Cerebellar nuclear complex (tissue), 1 donor: ENCODE results near the gene N4BP2.

ENCODE experiments used
- DNase-seq, 2 experiments: peaks; one replicate each; lab custom pipeline; 2025; lab: John Stamatoyannopoulos, UW

The N4BP2 gene

DNA sequence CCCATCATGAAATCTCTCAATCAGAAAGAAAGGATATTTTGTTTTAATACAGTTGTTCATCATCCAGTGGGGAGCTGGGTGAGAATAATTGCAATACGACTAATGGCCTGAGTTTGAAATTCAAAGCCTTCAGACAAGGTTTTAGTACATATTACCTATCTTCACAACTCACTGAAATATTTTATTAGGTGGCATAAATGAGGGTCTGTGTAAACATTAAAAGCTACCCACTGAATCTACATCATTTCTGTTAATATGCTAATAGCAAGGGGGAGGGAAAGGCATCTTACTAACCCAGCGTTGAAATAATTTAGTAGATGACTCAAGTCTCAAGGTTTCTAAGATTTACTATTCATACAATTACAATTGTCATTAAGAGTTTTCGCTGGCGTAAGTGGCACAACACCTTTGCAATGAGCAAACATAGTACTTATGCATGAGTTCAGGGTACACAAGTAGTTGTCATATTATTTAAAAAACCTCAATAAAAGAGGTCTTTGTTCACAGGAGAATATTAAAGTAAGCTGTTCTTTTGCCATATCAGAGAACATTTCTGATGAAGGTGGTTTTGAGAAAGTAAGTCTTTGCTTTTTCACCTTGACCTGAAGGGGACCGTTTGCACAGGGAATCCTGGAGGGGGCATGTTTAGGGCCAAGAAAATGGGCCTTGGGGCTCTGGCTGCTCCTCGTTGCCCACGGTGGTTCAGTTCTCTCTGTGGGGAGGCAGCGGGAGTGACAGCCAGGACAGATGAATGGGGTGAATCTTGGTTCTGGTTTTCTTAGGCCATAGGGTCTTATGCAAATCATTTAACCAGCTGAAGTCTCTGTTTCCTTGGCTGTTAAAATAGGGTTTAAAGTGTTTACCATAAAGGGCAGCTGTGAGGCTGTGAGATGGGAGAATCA is 135.7 kb downstream of the N4BP2 start:
- no peak for DNase-seq

- no peak for DNase-seq
Observed at GRCh38 chr4:40193016-40193571, 136.4 kb downstream of the N4BP2 start.

DNA sequence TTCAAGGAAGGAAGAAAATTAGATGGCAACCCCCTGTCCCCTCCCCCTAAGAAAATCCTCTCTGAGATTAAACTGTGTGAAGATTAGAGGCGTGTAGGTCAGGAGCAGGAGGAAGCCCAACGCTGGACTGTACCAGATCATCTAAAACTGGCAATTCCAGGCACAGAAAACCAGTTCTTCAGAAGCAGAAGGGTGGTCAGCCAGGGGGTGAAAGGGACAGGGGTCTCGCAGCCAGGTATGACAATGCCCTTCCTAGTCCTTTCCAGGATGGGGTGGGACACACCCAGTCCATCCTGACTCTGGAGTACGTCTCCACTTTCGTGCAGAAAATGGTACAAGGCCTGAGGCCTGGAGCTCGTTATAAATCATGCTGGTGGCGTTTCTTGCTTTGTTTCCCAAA is 136.9 kb downstream of the N4BP2 start:
- DNase-seq, result no peak

DNA sequence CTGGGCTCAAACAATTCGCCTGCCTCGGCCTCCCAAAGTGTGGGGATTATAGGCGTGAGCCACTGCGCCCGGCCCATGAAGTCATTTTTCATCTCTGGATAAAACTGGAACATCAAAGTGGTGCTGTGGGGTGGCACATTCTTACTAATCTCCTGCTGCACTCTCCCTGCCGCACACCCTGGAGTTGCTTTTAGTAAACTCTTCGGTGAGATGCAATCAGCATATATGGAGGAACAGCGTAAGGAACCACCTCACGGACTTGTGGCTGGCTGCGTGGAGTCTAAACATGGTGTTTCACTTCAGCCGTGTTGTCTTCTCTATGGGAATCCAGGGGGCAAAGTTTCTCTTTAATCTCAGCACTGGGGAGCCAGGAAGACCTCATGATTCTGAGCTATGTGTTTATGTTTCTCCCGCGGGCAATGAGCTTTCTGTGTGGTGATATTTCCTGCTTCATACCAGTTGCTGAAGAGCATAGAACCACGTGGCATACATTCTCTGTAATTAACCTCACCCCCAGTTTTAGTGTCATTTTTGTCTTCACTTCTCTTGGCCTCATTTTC is 138.0 kb downstream of the N4BP2 start:
- no peak for DNase-seq

GRCh38 chr4:40195182-40196177 is 138.8 kb downstream of the N4BP2 start:
- no peak for DNase-seq

DNA sequence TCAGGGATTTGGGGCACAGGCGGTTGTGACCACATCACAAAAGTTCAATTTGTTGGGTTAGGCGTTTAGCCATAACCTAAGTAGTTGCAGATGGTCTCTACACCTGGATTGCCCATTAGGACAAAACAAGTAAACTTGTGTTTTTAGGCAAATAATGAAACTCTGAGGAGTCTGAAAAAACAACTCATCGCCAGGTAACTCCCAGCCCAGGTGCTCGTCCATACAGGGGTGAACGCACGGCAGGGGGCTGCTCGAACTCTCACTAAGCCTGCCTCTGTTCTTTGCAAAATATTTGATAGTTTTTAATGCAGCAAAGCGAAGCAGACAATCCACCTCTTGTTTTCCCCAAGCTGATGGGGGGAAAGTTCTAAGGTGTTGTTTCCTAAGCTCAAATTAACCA is 139.6 kb downstream of the N4BP2 start:
- DNase-seq, result no peak

GRCh38 chr4:40196724-40197281 is 140.2 kb downstream of the N4BP2 start, which contains the start of gene RHOH:
Gene RHOH (plus strand): TSS chr4:40197031. CDS start chr4:40243387, 46,356 bp downstream.
- no peak for DNase-seq

- no peak for DNase-seq
Observed at GRCh38 chr4:40197879-40198689, 141.4 kb downstream of the N4BP2 start.

DNA sequence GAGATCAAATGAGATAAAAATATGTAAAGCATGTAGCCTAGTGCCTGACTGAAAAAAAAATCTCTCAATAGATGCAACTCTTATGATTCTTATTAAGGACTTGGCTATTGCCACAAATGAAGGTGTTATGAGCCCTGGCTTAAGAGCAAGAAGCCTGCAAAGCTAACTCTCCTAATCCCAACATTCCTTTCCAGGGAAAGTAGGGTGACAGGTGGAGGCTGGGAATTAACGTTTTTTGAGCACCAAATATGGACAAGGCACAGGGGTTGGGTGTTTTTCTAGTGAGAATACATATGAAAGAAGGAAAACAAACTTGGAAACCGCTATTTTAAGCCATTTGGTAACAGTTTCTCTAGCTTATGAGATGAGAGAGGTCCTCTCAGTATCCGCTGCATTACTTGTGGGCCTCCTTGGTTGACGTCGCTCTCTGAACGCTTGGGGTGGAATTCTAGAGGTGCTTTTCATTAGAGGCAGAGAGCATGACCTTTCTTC is 142.6 kb downstream of the N4BP2 start:
- no peak for DNase-seq

DNA sequence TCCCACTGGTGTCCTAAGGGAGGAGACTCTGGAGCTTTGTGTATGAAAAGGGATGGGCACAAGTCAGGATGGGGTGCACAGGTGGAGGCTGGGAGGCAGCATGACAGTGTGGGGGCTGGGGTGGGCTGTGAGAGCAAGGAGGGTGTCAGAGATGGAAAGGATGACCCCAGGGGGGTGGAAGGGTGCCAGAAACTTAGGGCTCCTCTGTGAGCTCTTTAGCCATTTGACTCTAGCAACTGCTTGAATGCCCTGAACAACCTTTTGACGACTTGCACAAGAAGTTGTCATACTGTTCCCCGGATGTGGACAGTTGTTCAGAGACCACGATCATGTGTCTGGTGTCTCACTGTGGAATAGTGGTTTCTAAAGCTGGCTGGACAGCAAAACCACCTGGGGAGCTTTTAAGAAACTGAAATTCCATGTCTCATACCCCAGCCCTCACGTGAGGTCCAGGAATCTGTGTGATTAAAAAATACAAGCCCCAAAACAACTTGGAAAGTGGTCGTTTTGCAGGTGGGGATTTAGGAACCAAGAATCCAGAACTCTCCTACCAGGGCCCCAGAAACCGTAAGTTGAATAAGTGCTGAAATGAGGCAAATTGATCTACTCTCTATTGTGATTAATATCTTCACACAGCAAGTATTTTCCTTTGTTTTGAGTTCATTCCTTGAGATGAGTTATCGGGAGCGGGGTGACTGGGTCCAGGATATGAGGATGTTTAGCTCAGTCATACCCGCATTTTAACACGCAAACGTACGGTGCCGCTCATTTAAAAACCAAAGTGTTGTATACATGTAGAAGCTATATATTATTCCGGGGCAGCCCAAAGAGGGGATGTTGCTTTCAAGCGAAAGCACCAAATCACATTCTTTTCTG is 143.6 kb downstream of the N4BP2 start:
- DNase-seq, result no peak

- DNase-seq, result no peak
Observed at GRCh38 chr4:40200875-40201801, 144.5 kb downstream of the N4BP2 start.

DNA sequence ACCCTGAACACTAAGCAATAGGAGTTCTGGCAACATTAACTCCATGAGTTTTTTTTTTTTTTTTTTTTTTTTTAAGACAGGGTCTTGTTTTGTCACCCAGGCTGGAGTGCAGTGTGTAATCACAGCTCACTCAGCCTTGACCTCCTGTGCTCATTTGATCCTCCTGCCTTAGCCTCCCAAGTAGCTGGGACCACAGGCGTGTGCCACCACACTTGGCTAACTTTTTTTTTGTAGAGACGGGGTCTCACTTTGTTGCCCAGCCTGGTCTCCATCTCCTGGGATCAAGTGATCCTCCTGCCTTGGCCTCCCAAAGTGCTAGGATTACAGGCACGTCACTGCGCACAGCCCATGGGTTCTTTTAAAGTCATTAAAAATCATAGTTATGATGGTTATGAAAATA is 145.2 kb downstream of the N4BP2 start:
- no peak for DNase-seq

GRCh38 chr4:40202474-40202873 is 145.8 kb downstream of the N4BP2 start:
- no peak for DNase-seq

GRCh38 chr4:40204507-40205258 is 148.0 kb downstream of the N4BP2 start:
- no peak for DNase-seq

- DNase-seq, result no peak
Observed at GRCh38 chr4:40205259-40206198, 148.9 kb downstream of the N4BP2 start.

DNA sequence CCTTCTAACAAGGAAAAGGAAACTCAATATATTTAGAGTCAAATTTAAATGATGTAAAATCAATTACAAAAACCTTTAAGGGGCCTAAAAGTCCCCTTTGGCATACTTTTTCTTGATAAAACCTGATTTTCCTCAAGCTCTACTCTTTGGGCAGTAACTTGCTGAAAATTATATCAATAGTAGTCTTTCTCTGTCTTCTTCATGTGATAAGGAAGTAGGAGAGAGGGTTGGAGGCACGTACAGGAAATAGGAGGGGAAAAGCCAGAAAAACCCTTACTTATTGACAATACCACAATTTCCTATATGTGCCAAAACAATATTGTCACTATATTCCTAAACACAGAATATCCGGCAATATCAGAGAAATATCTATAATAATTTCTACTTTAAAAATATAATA is 149.8 kb downstream of the N4BP2 start:
- no peak for DNase-seq
